ENCODE results near the gene CDK5. TPM values are rescaled to one million over a fixed set of nuclear protein-coding genes. Genes with fewer than 3 reads are reported as not detected.
"Not testable (repeated sequence)": the region's sequence is repeated elsewhere in the genome, so short reads cannot be mapped to it uniquely, and the experiment has no call there.

CDK5 gene
- total RNA-seq, 1 donor from 2014 or later = 17.5 TPM

DNA sequence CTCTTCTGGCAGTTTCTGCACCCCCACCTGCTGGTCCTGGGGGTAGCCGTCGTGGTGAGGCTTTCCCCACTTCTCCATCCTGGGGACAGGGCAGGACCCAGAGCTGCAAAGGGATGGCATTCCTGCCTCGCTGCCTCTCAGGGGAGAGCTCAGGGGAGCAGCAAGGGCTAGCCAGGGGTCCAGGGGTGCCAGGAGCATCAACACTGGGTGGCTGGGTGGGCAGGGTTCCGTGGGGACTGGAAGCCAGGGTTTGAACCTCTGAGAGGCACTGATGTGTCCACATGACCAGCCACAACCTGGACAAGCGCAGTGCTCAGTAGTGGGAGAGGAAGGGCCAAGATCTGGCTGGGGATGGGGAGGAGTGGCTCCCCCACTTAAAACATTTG is 23.8 kb downstream of the CDK5 start:
- no peak overlapping the region for H3K27ac Mint-ChIP-seq
- no peaks in the 10 kb centered on the region for H3K9me3 Mint-ChIP-seq
- H3K36me3 Mint-ChIP-seq = peaks cover 7% of the 10 kb centered on the region

DNA sequence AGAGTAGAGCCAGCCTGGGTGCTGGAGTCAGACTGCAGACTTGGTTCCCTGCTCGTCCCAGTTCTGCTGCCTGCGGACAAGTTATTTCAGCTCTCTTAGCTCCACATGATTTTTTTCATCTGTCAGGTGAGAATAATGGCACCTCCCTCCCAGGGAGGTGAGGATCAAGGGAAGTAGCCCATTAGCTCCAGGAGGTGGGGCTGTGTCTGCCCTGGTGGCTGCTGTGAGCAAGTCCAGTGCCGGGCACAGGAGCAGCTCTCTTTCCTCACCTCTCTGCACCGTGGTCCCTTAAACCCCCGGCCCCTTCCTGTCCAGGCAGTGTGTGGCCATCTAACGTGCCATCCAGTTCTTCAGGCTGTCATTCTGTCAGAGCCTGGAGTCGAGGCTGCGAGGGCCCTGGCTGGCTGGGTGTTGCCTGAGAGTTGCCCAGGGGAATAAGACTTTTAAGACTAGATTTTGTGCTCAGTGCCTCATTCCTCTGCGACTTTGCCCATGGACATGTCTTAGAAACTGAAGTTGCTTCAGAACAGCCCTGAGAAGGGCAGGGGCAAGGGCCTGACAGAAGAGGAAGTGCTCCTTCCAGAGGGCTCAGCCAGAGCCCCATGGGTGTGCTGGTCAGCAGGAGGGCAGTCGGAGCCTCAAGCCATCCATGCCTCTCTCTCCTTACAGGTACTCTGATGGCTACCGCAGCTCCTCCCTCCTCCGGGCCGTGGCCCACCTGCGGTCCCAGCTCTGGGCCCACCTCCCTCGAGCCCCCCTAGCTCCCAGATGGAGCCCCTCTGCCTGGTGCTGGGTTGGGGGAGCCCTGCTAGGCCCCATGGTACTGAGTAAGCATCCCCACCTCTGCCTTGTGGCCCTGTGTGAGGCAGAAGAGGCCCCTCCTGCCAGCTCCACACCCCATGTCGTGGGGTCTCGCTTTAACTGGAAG is 24.5 kb downstream of the CDK5 start:
- Mint-ChIP-seq H3K27ac (no peak overlapping the region), H3K9me3 (no peaks in the 10 kb centered on the region), H3K27me3 (ENCODE audit: low read depth) (no peaks in the 10 kb centered on the region), H3K4me1 (peaks cover 10% of the 10 kb centered on the region), H3K36me3 (peaks cover 7% of the 10 kb centered on the region), H3K4me3 (no peak overlapping the region)
- DNase-seq (ENCODE audit: low spot score in 2 of 2, unreplicated experiment in 2 of 2) = no peak
- no peak for TF ChIP-seq CTCF (IDR thresholded peaks at IDR 0.05; ENCODE audit: unreplicated experiment)

More for the DNA sequence above, 23.8 kb downstream of the CDK5 start:
- no peak overlapping the region for H3K4me3 Mint-ChIP-seq
- peaks cover 10% of the 10 kb centered on the region for H3K4me1 Mint-ChIP-seq
- TF ChIP-seq CTCF (IDR thresholded peaks at IDR 0.05; ENCODE audit: unreplicated experiment) = no peak
- DNase-seq (ENCODE audit: low spot score in 2 of 2, unreplicated experiment in 2 of 2) = no peak
- no peaks in the 10 kb centered on the region for H3K27me3 Mint-ChIP-seq (ENCODE audit: low read depth)

DNA sequence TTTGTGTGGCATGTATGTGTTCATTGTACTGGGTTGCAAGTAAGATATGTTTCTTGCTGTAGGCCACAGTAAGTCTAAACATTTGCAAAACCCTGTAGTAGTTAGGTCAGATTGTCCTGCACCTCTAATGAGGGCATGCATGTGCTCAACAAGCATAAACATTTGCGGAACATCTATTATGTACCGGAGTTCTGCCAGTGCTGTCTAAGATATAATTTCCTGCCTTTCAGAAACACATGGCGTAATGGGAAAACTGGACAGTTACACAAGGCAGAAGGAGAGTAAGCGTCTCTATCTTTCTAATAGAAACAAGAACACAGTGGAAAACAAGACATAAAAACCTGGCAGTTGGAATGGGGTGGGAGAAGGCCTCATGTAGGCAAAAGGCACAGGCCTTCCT is 26.7 kb downstream of the CDK5 start:
- Mint-ChIP-seq H3K4me3 (no peak overlapping the region), H3K27ac (no peak overlapping the region), H3K27me3 (ENCODE audit: low read depth) (no peaks in the 10 kb centered on the region), H3K4me1 (peaks cover 29% of the 10 kb centered on the region), H3K36me3 (peaks cover 2% of the 10 kb centered on the region), H3K9me3 (no peaks in the 10 kb centered on the region)
- DNase-seq (ENCODE audit: low spot score in 2 of 2, unreplicated experiment in 2 of 2) = no peak
- TF ChIP-seq CTCF (IDR thresholded peaks at IDR 0.05; ENCODE audit: unreplicated experiment) = no peak

DNA sequence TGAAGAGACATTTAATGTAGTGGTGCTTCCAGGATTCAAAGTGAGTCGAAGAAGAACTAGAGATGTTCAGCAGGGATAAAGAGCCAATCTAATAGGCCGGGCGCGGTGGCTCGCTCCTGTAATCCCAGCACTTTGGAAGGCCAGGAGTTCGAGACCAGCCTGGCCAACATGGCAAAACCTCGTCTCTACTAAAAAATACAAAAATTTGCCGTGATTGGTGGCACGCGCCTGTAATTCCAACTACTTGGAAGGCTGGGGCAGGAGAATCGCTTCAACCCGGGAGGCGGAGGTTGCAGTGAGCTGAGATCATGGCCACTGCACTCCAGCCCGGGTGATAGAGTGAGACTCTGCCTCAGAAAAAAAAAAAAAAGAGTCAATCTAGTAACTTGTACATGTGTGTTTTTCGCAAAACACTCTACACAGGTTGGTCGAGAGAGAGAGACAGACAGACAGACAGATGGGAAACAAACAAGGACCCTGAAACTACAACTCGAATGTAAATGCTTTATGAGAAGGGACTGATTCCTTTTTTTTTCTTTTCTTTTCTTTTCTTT is 28.7 kb downstream of the CDK5 start:
- peaks cover 2% of the 10 kb centered on the region for H3K36me3 Mint-ChIP-seq
- no peaks in the 10 kb centered on the region for H3K9me3 Mint-ChIP-seq
- DNase-seq (ENCODE audit: low spot score in 2 of 2, unreplicated experiment in 2 of 2) = no peak
- peak overlapping the region; percentile 97 for H3K27ac Mint-ChIP-seq
- H3K27me3 Mint-ChIP-seq (ENCODE audit: low read depth) = no peaks in the 10 kb centered on the region
- TF ChIP-seq CTCF (IDR thresholded peaks at IDR 0.05; ENCODE audit: unreplicated experiment) = no peak
- peak overlapping the region; percentile 91 for H3K4me3 Mint-ChIP-seq
- H3K4me1 Mint-ChIP-seq = peaks cover 32% of the 10 kb centered on the region

DNA sequence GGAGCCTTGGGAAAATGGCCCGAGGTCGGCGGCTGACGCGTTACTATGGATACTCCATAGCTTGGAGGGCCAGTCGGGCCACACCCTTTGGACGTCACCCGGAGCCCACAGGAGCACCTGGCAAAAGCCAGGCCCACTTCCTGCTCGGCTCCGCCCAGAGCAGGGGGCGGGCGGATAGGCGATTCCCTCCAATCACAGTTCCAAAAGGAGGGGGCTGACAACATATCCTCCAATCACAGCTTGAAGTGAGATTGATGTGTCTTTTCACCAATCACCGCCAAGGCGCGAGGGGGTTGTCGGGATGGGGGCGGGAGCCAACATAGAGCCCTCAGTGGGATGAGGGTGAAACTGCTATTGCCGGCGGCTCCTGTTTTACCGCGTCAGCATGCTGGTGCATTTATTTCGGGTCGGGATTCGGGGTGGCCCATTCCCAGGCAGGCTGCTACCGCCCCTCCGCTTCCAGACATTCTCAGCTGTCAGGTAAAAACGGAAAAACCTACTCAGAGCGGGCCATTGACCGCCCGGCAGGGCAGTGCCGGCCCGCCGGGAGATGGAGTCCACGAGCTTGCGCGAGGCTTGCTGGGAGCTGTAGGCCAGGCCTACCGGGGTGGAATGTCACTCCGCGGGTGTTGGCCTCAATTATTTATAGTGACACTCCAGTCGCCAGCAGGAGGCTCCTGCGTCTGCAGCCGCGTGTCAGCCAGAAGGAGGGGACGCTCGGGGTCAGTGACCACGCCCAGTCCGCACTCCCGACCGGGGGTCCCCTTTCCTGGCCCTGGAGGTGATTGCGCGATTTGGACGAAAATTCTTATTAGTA is 29.4 kb downstream of the CDK5 start, which contains the start of gene ABCB8:
TSS of gene ABCB8 (plus strand) at position 320 of the 817 bp plus-strand sequence. CDS start at position 386, 66 bp downstream.
- H3K4me1 Mint-ChIP-seq = peaks cover 32% of the 10 kb centered on the region
- DNase-seq (ENCODE audit: low spot score in 2 of 2, unreplicated experiment in 2 of 2) = peak; percentile 96 to 98
- no peaks in the 10 kb centered on the region for H3K9me3 Mint-ChIP-seq
- peak within 1 kb of the TSS; percentile 97 for H3K27ac Mint-ChIP-seq
- H3K27me3 Mint-ChIP-seq (ENCODE audit: low read depth) = no peaks in the 10 kb centered on the region
- no peak for TF ChIP-seq CTCF (IDR thresholded peaks at IDR 0.05; ENCODE audit: unreplicated experiment)
- H3K4me3 Mint-ChIP-seq = peak within 1 kb of the TSS; percentile 91
- H3K36me3 Mint-ChIP-seq = peaks cover 2% of the 10 kb centered on the region

GRCh38 chr7:151027728-151028130 is 30.0 kb downstream of the CDK5 start:
- not testable (repeated sequence) for H3K9me3 Mint-ChIP-seq; DNase-seq (ENCODE audit: low spot score in 2 of 2, unreplicated experiment in 2 of 2); H3K27me3 Mint-ChIP-seq (ENCODE audit: low read depth); H3K36me3 Mint-ChIP-seq
- Mint-ChIP-seq H3K4me3 (peak overlapping the region; percentile 91), H3K4me1 (peaks cover 32% of the 10 kb centered on the region), H3K27ac (peak overlapping the region; percentile 97)

GRCh38 chr7:151026771-151027727 is 30.6 kb downstream of the CDK5 start:
- H3K36me3 Mint-ChIP-seq; H3K27me3 Mint-ChIP-seq (ENCODE audit: low read depth); DNase-seq (ENCODE audit: low spot score in 2 of 2, unreplicated experiment in 2 of 2); H3K9me3 Mint-ChIP-seq: not testable (repeated sequence)
- Mint-ChIP-seq H3K27ac (peak overlapping the region; percentile 97), H3K4me3 (peak overlapping the region; percentile 91), H3K4me1 (peaks cover 32% of the 10 kb centered on the region)

All from mesothelial cell of epicardium (in vitro differentiated cells).